CD8-positive, alpha-beta memory T cell (primary cell): ENCODE data around the gene DNM3. TPM values are rescaled to one million over a fixed set of nuclear protein-coding genes. Genes with fewer than 3 reads are reported as not detected.

Experiments used
- CTCF ChIA-PET: fragments of 350-600 bp; sonication (Branson Sonifier 250); formaldehyde crosslinking; loops from one replicate; lab custom pipeline; 2021; ENCODE audit warnings: antibody characterized with exemption; lab: Charles Lee
- POLR2A ChIA-PET: fragments of 350-600 bp; sonication (Branson Sonifier 250); formaldehyde crosslinking; loops from one replicate; lab custom pipeline; 2021; ENCODE audit warnings: antibody characterized with exemption; lab: Charles Lee
- DNase-seq, 5 donors: peaks; one replicate each; pipeline versions ENCODE4 v3.0.0 to v3.0.0-alpha.2; 2020 to 2022; ENCODE audit warnings: mixed read lengths in 1 of 5
- H3K27ac ChIP-seq: one replicate; pipeline ENCODE4 v1.7.0; 2013; ENCODE audit warnings: low read depth, mild to moderate bottlenecking, low read length, moderate library complexity
- H3K27me3 ChIP-seq: 2 replicates; pipeline ENCODE4 v1.7.0; 2013; ENCODE audit warnings: low read length, mild to moderate bottlenecking; ENCODE audit not compliant: insufficient read depth, poor library complexity, severe bottlenecking
- H3K36me3 ChIP-seq: 2 replicates; pipeline ENCODE4 v1.7.0; 2013; ENCODE audit warnings: mild to moderate bottlenecking, low read length, moderate library complexity; ENCODE audit not compliant: insufficient read depth
- H3K4me1 ChIP-seq: 2 replicates; pipeline ENCODE4 v1.7.0; 2013; ENCODE audit warnings: mild to moderate bottlenecking, low read length, moderate library complexity; ENCODE audit not compliant: insufficient read depth
- H3K4me3 ChIP-seq: 2 replicates; pipeline ENCODE4 v1.7.0; 2013; ENCODE audit warnings: mild to moderate bottlenecking, low read length
- H3K9me3 ChIP-seq: 2 replicates; pipeline ENCODE4 v1.7.0; 2013; ENCODE audit warnings: mild to moderate bottlenecking, low read length
- H3K27ac Mint-ChIP-seq, 8 donors: one replicate each; pipeline ENCODE4 v1.8.0; 2020 to 2021; ENCODE audit warnings: mixed read lengths in 8 of 8, mild to moderate bottlenecking in 6 of 8, inconsistent platforms in 3 of 8, moderate library complexity in 3 of 8
- H3K27me3 Mint-ChIP-seq, 2 donors: one replicate each; pipeline ENCODE4 v1.8.0; 2020 to 2021; ENCODE audit warnings: mixed read lengths in 2 of 2, mild to moderate bottlenecking in 1 of 2, moderate library complexity in 1 of 2
- H3K36me3 Mint-ChIP-seq, 3 donors: one replicate each; pipeline ENCODE4 v1.8.0; 2020 to 2021; ENCODE audit warnings: mixed read lengths in 3 of 3, inconsistent platforms in 1 of 3, mild to moderate bottlenecking in 1 of 3
- H3K4me1 Mint-ChIP-seq, 3 donors: one replicate each; pipeline ENCODE4 v1.8.0; 2020 to 2021; ENCODE audit warnings: mixed read lengths in 3 of 3, inconsistent platforms in 1 of 3, mild to moderate bottlenecking in 1 of 3
- H3K4me3 Mint-ChIP-seq, 7 donors: one replicate each; pipeline ENCODE4 v1.8.0; 2020 to 2021; ENCODE audit warnings: mixed read lengths in 7 of 7, mild to moderate bottlenecking in 6 of 7, moderate library complexity in 4 of 7, inconsistent platforms in 2 of 7
- H3K9me3 Mint-ChIP-seq, 5 donors: one replicate each; pipeline ENCODE4 v1.8.0; 2020 to 2022; ENCODE audit warnings: mixed read lengths in 5 of 5, mild to moderate bottlenecking in 3 of 5, moderate library complexity in 2 of 5, inconsistent platforms in 1 of 5
- polyA plus RNA-seq: library from polyadenylated mRNA; unstranded; fragments of 300-500 nt; fragmentation: Illumina TruSeq; gene quantifications from one replicate; pipeline ENCODE4 v1.2.3, GENCODE V29; 2021
- total RNA-seq, 2 experiments: library from RNA; stranded (reverse); gene quantifications; one replicate each; pipeline ENCODE4 v1.2.3, GENCODE V29; 2021

DNM3 gene
- total and polyA plus RNA-seq, 3 experiments from 2014 or later: 0.29 to 0.64 (median 0.59) TPM

- Mint-ChIP-seq H3K36me3 (no peaks in the 10 kb centered on the region), H3K4me1 (no peaks in the 10 kb centered on the region), H3K4me3 (no peak overlapping the region), H3K27ac (no peak overlapping the region), H3K27me3 (peaks cover 7 to 17% of the 10 kb centered on the region in 2 donors), H3K9me3 (no peaks in the 10 kb centered on the region)
- Histone ChIP-seq H3K4me3 (no peak overlapping the region), H3K9me3 (no peaks in the 10 kb centered on the region), H3K4me1 (no peaks in the 10 kb centered on the region), H3K27me3 (no peaks in the 10 kb centered on the region), H3K27ac (no peak overlapping the region), H3K36me3 (no peaks in the 10 kb centered on the region)
- ChIA-PET POLR2A (no interaction called here), CTCF (no interaction called here)
- DNase-seq: no peak
These were observed 32.4 kb downstream of the DNM3 start for GRCh38 chr1:171873664-171874063.

- Histone ChIP-seq H3K27ac (no peak overlapping the region), H3K36me3 (no peaks in the 10 kb centered on the region), H3K4me1 (no peaks in the 10 kb centered on the region), H3K27me3 (no peaks in the 10 kb centered on the region), H3K9me3 (no peaks in the 10 kb centered on the region), H3K4me3 (no peak overlapping the region)
- POLR2A ChIA-PET: no interaction called here
- no peak overlapping the region for H3K27ac Mint-ChIP-seq
- H3K36me3 Mint-ChIP-seq: peaks cover 0 to 2% (median 0%) of the 10 kb centered on the region in 3 donors
- no peak for DNase-seq
- H3K27me3 Mint-ChIP-seq: peaks cover 4 to 7% of the 10 kb centered on the region in 2 donors
- CTCF ChIA-PET: no interaction called here
- no peaks in the 10 kb centered on the region for H3K9me3 Mint-ChIP-seq
- no peaks in the 10 kb centered on the region for H3K4me1 Mint-ChIP-seq
- no peak overlapping the region for H3K4me3 Mint-ChIP-seq
These were observed 36.4 kb downstream of the DNM3 start for GRCh38 chr1:171877701-171878100.

GRCh38 chr1:171879556-171879955 is 38.3 kb downstream of the DNM3 start:
- H3K36me3 ChIP-seq: no peaks in the 10 kb centered on the region
- DNase-seq: no peak
- Mint-ChIP-seq H3K9me3 (no peaks in the 10 kb centered on the region), H3K4me3 (no peak overlapping the region), H3K36me3 (peaks cover 0 to 2% (median 0%) of the 10 kb centered on the region in 3 donors), H3K4me1 (no peaks in the 10 kb centered on the region), H3K27me3 (peaks cover 4 to 6% of the 10 kb centered on the region in 2 donors), H3K27ac (no peak overlapping the region)
- POLR2A ChIA-PET: no interaction called here
- no peaks in the 10 kb centered on the region for H3K9me3 ChIP-seq
- CTCF ChIA-PET: no interaction called here
- H3K27me3 ChIP-seq: no peaks in the 10 kb centered on the region
- H3K4me3 ChIP-seq: no peak overlapping the region
- no peak overlapping the region for H3K27ac ChIP-seq
- no peaks in the 10 kb centered on the region for H3K4me1 ChIP-seq

GRCh38 chr1:171881442-171881841 is 40.1 kb downstream of the DNM3 start:
- H3K27me3 ChIP-seq: no peaks in the 10 kb centered on the region
- H3K9me3 ChIP-seq: no peaks in the 10 kb centered on the region
- Mint-ChIP-seq H3K36me3 (peaks cover 0 to 3% (median 0%) of the 10 kb centered on the region in 3 donors), H3K4me3 (no peak overlapping the region), H3K4me1 (no peaks in the 10 kb centered on the region), H3K9me3 (no peaks in the 10 kb centered on the region), H3K27ac (no peak overlapping the region), H3K27me3 (peaks cover under 1 to 3% of the 10 kb centered on the region in 2 donors)
- H3K4me3 ChIP-seq: no peak overlapping the region
- H3K36me3 ChIP-seq: no peaks in the 10 kb centered on the region
- H3K27ac ChIP-seq: no peak overlapping the region
- CTCF ChIA-PET: no interaction called here
- no peak for DNase-seq
- POLR2A ChIA-PET: no interaction called here
- H3K4me1 ChIP-seq: no peaks in the 10 kb centered on the region

GRCh38 chr1:171883849-171884248 is 42.6 kb downstream of the DNM3 start:
- DNase-seq: no peak
- Histone ChIP-seq H3K9me3 (no peaks in the 10 kb centered on the region), H3K4me1 (no peaks in the 10 kb centered on the region), H3K27ac (no peak overlapping the region), H3K36me3 (no peaks in the 10 kb centered on the region), H3K4me3 (no peak overlapping the region), H3K27me3 (no peaks in the 10 kb centered on the region)
- H3K4me3 Mint-ChIP-seq: no peak overlapping the region
- ChIA-PET CTCF (no interaction called here), POLR2A (no interaction called here)
- no peak overlapping the region for H3K27ac Mint-ChIP-seq
- no peaks in the 10 kb centered on the region for H3K9me3 Mint-ChIP-seq
- peaks cover 0 to 3% of the 10 kb centered on the region in 2 donors for H3K27me3 Mint-ChIP-seq
- H3K36me3 Mint-ChIP-seq: peaks cover 0 to 3% (median 0%) of the 10 kb centered on the region in 3 donors
- H3K4me1 Mint-ChIP-seq: no peaks in the 10 kb centered on the region

GRCh38 chr1:171884475-171884874 is 43.2 kb downstream of the DNM3 start:
- H3K9me3 Mint-ChIP-seq: no peaks in the 10 kb centered on the region
- CTCF ChIA-PET: no interaction called here

GRCh38 chr1:171890131-171890530 is 48.8 kb downstream of the DNM3 start:
- H3K27ac Mint-ChIP-seq: no peak overlapping the region
- DNase-seq: no peak

More at GRCh38 chr1:171884475-171884874, 43.2 kb downstream of the DNM3 start:
- H3K27me3 ChIP-seq: no peaks in the 10 kb centered on the region
- Mint-ChIP-seq H3K36me3 (peaks cover 0 to 3% (median 0%) of the 10 kb centered on the region in 3 donors), H3K4me1 (no peaks in the 10 kb centered on the region), H3K4me3 (no peak overlapping the region), H3K27ac (no peak overlapping the region), H3K27me3 (peaks cover 0 to 3% of the 10 kb centered on the region in 2 donors)
- no peaks in the 10 kb centered on the region for H3K36me3 ChIP-seq
- POLR2A ChIA-PET: no interaction called here
- H3K27ac ChIP-seq: no peak overlapping the region
- no peaks in the 10 kb centered on the region for H3K4me1 ChIP-seq
- DNase-seq: no peak
- H3K4me3 ChIP-seq: no peak overlapping the region
- no peaks in the 10 kb centered on the region for H3K9me3 ChIP-seq

GRCh38 chr1:171896936-171897703 is 55.8 kb downstream of the DNM3 start:
- Mint-ChIP-seq H3K27ac (no peak overlapping the region), H3K4me1 (peaks cover 0 to 9% (median 2%) of the 10 kb centered on the region in 3 donors), H3K36me3 (peaks cover 0 to 2% (median 0%) of the 10 kb centered on the region in 3 donors), H3K4me3 (no peak overlapping the region), H3K27me3 (peaks cover 6 to 13% of the 10 kb centered on the region in 2 donors), H3K9me3 (peaks cover 0 to 9% (median 0%) of the 10 kb centered on the region in 5 donors)
- Histone ChIP-seq H3K4me3 (no peak overlapping the region), H3K4me1 (no peaks in the 10 kb centered on the region), H3K9me3 (no peaks in the 10 kb centered on the region), H3K36me3 (no peaks in the 10 kb centered on the region), H3K27ac (no peak overlapping the region), H3K27me3 (no peaks in the 10 kb centered on the region)
- no peak for DNase-seq
- ChIA-PET POLR2A (no interaction called here), CTCF (no interaction called here)

More at GRCh38 chr1:171890131-171890530, 48.8 kb downstream of the DNM3 start:
- no peak overlapping the region for H3K4me3 ChIP-seq
- no peak overlapping the region for H3K27ac ChIP-seq
- no peak overlapping the region for H3K4me3 Mint-ChIP-seq
- no peaks in the 10 kb centered on the region for H3K9me3 Mint-ChIP-seq
- no peaks in the 10 kb centered on the region for H3K36me3 ChIP-seq
- H3K36me3 Mint-ChIP-seq: peaks cover 0 to 2% (median 0%) of the 10 kb centered on the region in 3 donors
- no peaks in the 10 kb centered on the region for H3K4me1 ChIP-seq
- no peaks in the 10 kb centered on the region for H3K9me3 ChIP-seq
- ChIA-PET CTCF (no interaction called here), POLR2A (no interaction called here)
- H3K4me1 Mint-ChIP-seq: no peaks in the 10 kb centered on the region
- H3K27me3 Mint-ChIP-seq: peaks cover 0 to 2% of the 10 kb centered on the region in 2 donors
- no peaks in the 10 kb centered on the region for H3K27me3 ChIP-seq
